D721Med (cell line): Measurements from ENCODE around the gene SOX4.

Experiments
- DNase-seq: peaks from one replicate; pipeline ENCODE4 v3.0.0; 2011; ENCODE audit warnings: low spot score; ENCODE audit not compliant: insufficient read length
- FAIRE-seq: peaks from 2 replicates; lab custom pipeline; 2011; peaks lifted over from hg19 to GRCh38; lab: Jason Lieb, UNC
- TF ChIP-seq, protein P1 (sequence below): IDR thresholded peaks from 2 replicates; pipeline ENCODE4 v1.5.1; 2012; ENCODE audit warnings: mild to moderate bottlenecking, control low read depth; ENCODE audit not compliant: insufficient read depth; ENCODE audit errors: missing control alignments

SOX4 gene

DNA sequence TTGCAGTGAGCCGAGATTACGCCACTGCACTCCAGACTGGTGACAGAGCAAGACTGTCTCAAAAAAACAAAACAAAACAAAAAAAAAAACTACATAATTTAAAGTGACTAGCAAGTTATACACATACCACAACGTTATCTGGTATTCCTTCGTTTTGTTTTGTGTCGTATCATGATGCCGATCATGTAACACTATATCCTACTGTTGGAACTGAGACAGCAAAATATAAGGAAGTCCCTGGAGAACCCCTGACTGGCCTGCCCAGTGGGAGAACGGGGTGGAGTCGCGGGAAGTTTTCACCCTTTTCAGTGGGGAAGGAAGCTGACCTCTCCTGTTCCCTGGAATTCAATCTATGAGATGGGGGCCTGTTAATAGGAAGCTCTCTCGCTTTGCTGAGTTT lies 15.1 kb downstream of the SOX4 start:
- no peak for FAIRE-seq
- no peak for DNase-seq
- TF ChIP-seq, protein P1, sequence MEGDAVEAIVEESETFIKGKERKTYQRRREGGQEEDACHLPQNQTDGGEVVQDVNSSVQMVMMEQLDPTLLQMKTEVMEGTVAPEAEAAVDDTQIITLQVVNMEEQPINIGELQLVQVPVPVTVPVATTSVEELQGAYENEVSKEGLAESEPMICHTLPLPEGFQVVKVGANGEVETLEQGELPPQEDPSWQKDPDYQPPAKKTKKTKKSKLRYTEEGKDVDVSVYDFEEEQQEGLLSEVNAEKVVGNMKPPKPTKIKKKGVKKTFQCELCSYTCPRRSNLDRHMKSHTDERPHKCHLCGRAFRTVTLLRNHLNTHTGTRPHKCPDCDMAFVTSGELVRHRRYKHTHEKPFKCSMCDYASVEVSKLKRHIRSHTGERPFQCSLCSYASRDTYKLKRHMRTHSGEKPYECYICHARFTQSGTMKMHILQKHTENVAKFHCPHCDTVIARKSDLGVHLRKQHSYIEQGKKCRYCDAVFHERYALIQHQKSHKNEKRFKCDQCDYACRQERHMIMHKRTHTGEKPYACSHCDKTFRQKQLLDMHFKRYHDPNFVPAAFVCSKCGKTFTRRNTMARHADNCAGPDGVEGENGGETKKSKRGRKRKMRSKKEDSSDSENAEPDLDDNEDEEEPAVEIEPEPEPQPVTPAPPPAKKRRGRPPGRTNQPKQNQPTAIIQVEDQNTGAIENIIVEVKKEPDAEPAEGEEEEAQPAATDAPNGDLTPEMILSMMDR = no peak

DNA sequence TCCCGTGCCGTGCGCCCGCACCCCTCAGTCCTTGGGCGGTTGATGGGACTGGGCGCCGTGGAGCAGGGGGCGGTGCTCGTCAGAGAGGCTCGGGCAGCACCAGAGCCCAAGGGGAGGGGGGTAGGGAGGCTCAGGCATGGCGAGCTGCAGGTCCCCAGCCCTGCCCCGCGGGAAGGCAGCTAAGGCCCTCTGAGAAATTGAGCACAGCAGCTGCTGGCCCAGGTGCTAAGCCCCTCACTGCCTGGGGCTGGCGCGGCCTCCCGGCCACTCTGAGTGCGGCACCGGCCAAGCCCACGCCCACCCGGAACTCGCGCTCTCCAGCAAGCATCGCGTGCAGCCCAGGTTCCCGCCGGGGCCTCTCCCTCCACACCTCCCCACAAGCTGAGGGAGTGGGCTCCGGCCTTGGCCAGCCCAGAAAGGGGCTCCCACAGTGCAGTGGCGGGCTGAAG lies 16.4 kb downstream of the SOX4 start:
- FAIRE-seq (no peak), DNase-seq (no peak)
- TF ChIP-seq, protein P1 = no peak

DNA sequence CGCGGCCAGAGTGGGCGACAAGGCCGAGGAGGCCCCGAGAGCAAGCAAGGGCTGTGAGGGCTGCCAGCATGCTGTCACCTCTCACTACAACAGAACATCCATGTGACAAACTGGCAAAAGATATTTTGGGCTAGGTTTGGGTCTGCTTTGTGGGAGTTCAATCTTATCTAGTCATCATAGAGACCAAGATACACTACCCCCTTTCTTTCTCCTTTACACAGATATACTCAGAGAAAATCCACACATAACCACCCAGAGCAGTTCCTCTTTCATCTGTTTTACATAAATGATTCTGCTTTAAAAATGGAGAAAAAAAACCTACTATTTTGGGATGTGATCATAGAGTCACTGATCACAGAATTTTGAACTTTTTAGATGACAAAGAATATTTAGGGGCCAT lies 16.8 kb downstream of the SOX4 start:
- TF ChIP-seq, protein P1 = no peak
- DNase-seq = no peak
- no peak for FAIRE-seq

DNA sequence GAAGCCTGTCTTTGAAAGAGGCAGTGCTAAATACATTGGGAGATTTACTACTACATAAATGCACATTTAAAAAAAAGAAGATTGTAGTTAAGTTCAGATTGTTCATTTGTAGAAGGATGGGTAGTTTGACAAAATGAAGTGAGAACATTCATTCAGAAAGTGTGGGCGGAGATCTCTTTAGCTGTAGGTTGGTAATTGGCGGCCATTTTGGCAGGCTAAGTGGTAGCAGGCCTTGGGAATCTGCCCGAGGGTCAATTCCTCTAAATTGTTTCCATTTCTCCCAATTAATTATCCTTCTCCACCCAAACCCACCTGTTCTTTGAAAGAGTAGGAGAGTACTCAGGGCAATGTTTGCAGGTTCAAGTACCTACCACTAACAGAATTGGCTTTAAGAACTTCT lies 17.9 kb downstream of the SOX4 start:
- DNase-seq (no peak), FAIRE-seq (no peak)
- TF ChIP-seq, protein P1 = no peak

DNA sequence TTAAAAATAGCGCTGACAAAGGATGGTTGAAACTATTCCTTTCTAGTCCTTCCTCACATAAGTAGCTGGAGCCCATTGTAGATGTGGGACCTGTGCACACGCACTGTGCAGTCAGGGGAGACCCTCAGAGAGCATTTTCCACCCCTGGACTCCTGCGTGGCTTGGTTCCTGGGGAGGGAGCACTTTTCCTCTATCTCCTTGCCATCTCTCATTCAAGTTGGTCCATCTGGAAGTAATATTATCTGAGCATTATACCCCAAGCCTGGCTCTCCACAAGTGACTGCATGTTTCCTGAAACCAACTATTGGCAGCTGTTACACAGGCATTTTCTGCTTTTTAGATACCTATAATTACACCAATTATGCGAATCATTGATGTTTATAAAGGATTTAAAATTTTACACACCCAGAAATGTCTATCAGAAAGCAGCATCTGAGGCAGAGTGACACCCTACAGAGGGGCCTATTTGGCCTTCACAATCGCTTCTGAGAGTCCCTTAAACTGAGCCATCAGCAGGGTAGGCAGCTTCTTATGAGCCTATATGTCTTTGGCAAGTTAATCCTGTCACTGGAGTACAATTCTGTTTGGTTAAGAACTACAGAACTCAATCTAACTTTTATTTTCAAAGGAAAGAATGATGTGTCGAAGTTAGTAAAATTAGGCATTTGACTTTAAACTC lies 18.7 kb downstream of the SOX4 start:
- DNase-seq (no peak), FAIRE-seq (no peak)
- TF ChIP-seq, protein P1 = no peak

DNA sequence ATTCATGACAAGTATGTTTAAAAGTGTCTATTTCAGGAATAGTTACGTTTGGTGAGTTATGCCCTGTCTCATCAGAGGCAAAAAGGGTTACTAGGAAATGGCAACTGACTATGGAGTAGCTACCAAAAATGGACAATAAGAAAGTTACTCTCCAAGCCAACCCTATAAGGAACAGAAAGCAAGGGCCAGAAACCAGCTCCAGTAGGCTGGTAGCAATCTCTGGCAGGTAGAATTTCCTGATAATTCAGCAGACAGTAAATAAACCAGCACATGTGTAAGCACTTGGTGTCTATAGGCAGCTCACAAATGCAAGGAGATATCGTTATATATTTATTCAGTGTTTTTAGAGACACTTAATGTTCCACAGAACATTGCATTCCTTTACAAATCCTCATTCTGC lies 20.3 kb downstream of the SOX4 start:
- no peak for FAIRE-seq
- no peak for DNase-seq

DNA sequence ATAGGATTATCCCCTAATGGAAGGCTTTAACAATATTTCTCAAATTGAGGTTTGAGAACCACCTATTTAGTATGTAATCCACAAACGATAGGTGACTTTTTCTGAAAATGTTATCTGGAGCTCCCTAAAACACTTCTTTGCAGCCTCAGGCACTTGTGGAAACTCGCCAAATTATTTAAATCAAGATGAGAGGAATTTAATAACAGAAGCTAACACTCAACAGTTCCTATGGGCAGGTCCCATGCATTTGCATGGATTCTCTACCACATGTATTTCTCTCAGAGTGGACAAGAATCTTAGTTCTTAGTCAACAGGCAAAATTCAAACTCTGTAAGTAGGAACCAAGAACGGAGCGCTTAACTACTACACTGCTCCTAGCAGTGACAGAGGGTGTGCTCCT lies 20.7 kb downstream of the SOX4 start:
- DNase-seq = no peak
- TF ChIP-seq, protein P1 = no peak
- no peak for FAIRE-seq

More for the DNA sequence above, 20.3 kb downstream of the SOX4 start:
- TF ChIP-seq, protein P1 = no peak
